ENCODE results near the gene RBM43. TPM values are rescaled to one million over a fixed set of nuclear protein-coding genes. Genes with fewer than 3 reads are reported as not detected.
"Not testable (repeated sequence)": the region's sequence is repeated elsewhere in the genome, so short reads cannot be mapped to it uniquely, and the experiment has no call there.

Gene RBM43
- total RNA-seq, 1 donor from 2014 or later = 2.8 TPM

DNA sequence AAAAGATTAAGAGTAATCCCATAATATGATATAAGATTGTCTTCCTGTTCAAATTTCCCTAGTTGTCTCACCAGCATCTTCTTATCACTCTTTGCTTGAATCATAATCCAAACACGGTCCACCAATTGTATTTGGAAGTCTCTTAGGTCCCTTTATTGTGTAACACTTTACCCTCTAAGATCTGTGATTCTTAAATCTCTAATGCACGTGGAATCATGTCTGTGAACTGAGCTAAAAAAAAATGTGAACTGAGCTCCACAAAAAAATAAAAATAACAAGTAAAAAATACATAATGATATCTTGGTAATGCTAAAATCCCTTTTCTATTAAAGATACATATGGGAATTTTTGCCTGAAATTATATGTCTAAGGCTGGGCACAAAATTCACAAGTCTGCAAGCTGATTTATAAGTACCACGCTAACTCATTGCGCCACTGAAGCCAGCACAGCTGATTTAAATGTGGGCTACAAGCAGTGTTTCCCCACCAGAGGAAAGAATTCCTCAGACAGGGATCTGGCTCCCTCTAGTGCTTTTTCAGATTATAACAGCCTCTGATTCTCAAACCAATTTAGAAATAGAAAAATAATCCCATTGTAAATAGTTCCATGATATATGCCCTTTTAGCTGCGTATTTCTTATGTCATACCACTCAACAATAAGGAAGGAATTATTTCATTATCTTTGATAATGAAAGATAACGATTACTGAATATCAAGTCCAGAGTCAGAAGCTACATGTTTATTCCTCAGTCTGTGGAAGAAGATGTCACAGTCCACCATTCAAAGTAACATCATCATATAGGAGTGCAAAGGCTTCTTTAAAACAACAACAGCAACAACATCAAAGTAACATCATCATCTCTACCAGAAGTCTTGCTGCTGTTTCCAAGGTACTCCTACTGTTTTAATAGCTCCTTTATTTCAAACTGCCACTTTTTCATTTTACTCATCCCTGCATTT, 22.9 kb downstream of the RBM43 start:
- Mint-ChIP-seq H3K27me3 (ENCODE audit: low read depth) (peaks cover 11% of the 10 kb centered on the region), H3K27ac (no peak overlapping the region), H3K9me3 (no peaks in the 10 kb centered on the region), H3K4me1 (ENCODE audit: low read depth) (no peaks in the 10 kb centered on the region), H3K36me3 (ENCODE audit: low read depth) (no peaks in the 10 kb centered on the region), H3K4me3 (ENCODE audit: low read depth) (no peak overlapping the region)
- no peak for DNase-seq (ENCODE audit: low spot score)
- intact Hi-C loops (cut with micrococcal nuclease) = loop anchor here (1.0 kb wide), 1 partner anchor 1642 kb away; no protein-coding TSS in a partner anchor

DNA sequence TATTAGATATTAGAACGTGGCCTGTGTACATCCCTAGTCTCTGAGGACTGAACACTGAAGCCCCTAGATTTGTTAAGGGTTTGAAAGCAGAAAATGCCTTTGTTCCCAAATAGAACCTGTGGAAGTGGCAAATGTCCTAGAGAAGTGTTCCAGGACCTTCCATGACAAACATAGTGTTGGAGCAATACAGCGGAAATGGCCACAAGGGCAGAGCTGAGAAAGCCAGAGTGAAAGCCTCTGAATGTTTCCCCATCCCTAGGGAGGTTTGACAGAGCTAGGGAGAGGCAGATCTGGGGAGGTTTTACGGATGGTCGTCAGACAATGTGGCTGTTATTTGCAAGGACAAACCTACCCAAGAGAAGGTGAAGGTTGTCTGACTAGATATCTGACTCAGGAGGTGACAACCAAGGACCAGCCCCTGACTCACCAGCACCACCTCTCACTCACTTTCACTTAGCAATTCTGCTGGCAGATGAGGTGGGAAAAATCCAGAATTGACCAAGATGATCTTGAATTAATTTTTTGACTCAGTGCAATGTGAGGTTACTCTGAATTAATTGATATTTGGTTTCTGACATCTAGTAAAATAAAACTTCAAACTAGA, 24.1 kb downstream of the RBM43 start:
- no peaks in the 10 kb centered on the region for H3K4me1 Mint-ChIP-seq (ENCODE audit: low read depth)
- DNase-seq (ENCODE audit: low spot score) = no peak
- H3K9me3 Mint-ChIP-seq = no peaks in the 10 kb centered on the region
- H3K4me3 Mint-ChIP-seq (ENCODE audit: low read depth) = no peak overlapping the region
- intact Hi-C loops (cut with micrococcal nuclease) = loop anchor here (1.0 kb wide), 1 partner anchor 1640 kb away; no protein-coding TSS in a partner anchor
- H3K27ac Mint-ChIP-seq = no peak overlapping the region
- H3K36me3 Mint-ChIP-seq (ENCODE audit: low read depth) = no peaks in the 10 kb centered on the region
- H3K27me3 Mint-ChIP-seq (ENCODE audit: low read depth) = peaks cover 10% of the 10 kb centered on the region

DNA sequence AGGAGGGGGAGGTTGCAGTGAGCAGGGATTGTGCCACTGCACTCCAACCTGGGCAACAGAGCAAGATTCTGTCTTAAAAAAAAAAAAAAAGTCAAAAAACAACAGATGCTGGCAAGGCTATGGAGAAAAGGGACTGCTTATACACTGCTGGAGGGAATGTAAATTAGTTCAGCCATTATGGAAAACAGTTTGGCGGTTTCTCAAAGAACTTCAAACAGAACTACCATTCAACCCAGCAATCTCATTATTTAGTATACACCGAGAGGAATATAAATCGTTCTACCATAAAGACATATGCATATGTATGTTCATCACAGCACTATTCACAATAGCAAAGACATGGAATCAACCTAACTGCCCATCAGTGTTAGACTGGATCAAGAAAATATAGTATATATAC, 27.9 kb downstream of the RBM43 start:
- peaks cover 34% of the 10 kb centered on the region for H3K27me3 Mint-ChIP-seq (ENCODE audit: low read depth)
- H3K36me3 Mint-ChIP-seq (ENCODE audit: low read depth); intact Hi-C loops (cut with micrococcal nuclease); H3K9me3 Mint-ChIP-seq; DNase-seq (ENCODE audit: low spot score); H3K4me1 Mint-ChIP-seq (ENCODE audit: low read depth); H3K4me3 Mint-ChIP-seq (ENCODE audit: low read depth); H3K27ac Mint-ChIP-seq: not testable (repeated sequence)

DNA sequence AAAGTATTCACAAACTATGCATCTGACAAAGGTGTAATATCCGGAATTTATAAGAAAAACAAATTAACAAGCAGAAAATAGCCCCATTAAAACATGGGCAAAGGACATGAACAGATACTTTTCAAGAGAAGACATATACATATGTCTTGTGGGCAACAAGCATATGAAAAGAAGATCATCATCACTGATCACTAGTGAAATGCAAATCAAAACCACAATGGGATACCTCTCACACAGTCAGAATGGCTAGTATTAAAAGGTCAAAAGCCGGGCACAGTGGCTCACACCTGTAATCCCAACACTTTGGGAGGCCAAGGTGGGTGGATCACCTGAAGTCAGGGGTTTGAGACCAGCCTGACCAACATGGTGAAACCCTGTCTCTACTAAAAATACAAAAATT, 28.4 kb downstream of the RBM43 start:
- peaks cover 39% of the 10 kb centered on the region for H3K27me3 Mint-ChIP-seq (ENCODE audit: low read depth)
- H3K9me3 Mint-ChIP-seq; H3K4me1 Mint-ChIP-seq (ENCODE audit: low read depth); DNase-seq (ENCODE audit: low spot score); H3K4me3 Mint-ChIP-seq (ENCODE audit: low read depth); H3K27ac Mint-ChIP-seq; H3K36me3 Mint-ChIP-seq (ENCODE audit: low read depth); intact Hi-C loops (cut with micrococcal nuclease): not testable (repeated sequence)

DNA sequence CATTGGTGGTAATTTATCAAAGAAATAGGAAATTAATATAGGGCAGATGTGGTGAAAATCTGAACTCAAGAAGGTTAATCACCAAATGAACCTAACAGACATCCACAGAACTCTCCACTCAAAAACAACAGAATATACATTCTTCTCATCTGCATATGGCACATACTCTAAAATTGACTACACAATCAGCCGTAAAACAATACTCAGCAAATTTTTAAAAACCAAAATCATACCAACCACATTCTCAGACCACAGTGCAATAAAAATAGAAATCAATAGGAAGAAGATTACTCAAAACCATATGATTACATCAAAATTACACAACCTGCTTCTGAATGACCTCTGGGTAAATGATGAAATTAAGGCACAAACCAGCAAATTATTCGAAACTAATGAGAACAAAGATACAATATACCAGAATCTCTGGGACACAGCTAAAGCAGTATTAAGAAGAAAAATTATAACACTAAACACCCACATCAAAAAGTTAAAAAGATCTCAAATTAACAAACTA, 31.0 kb downstream of the RBM43 start:
- no peaks in the 10 kb centered on the region for H3K4me1 Mint-ChIP-seq (ENCODE audit: low read depth)
- intact Hi-C loops (cut with micrococcal nuclease) = no loop called here

GRCh38 chr2:151228847-151229512, 32.7 kb downstream of the RBM43 start:
- Mint-ChIP-seq H3K36me3 (ENCODE audit: low read depth) (no peaks in the 10 kb centered on the region), H3K27me3 (ENCODE audit: low read depth) (peaks cover 37% of the 10 kb centered on the region), H3K9me3 (no peaks in the 10 kb centered on the region), H3K4me3 (ENCODE audit: low read depth) (no peak overlapping the region), H3K4me1 (ENCODE audit: low read depth) (no peaks in the 10 kb centered on the region), H3K27ac (no peak overlapping the region)
- intact Hi-C loops (cut with micrococcal nuclease) = no loop called here
- no peak for DNase-seq (ENCODE audit: low spot score)

More for the DNA sequence above, 31.0 kb downstream of the RBM43 start:
- Mint-ChIP-seq H3K4me3 (ENCODE audit: low read depth) (no peak overlapping the region), H3K9me3 (no peaks in the 10 kb centered on the region), H3K36me3 (ENCODE audit: low read depth) (no peaks in the 10 kb centered on the region), H3K27ac (no peak overlapping the region), H3K27me3 (ENCODE audit: low read depth) (peaks cover 43% of the 10 kb centered on the region)
- no peak for DNase-seq (ENCODE audit: low spot score)

DNA sequence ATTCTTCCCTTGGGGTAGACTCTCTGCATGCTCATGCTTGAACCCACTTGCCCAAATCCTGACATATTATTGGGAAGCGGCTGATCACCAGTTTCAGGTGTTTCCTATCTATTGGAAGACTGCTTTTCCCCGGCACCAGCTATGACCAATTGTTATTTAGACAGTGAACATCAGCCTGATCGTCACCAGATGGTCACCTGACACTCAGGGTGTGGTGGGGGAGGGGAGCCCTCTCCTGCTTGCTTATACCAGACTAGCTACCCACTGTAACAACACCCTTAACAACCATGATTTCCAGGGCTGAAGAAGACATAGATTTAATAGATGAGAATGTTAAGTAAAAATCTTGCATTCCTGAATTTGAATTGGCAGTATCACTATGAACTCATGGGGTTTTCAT, 44.3 kb downstream of the RBM43 start:
- Mint-ChIP-seq H3K4me1 (ENCODE audit: low read depth) (no peaks in the 10 kb centered on the region), H3K36me3 (ENCODE audit: low read depth) (no peaks in the 10 kb centered on the region), H3K27me3 (ENCODE audit: low read depth) (peaks cover 5% of the 10 kb centered on the region), H3K4me3 (ENCODE audit: low read depth) (no peak overlapping the region), H3K27ac (no peak overlapping the region), H3K9me3 (no peaks in the 10 kb centered on the region)
- no peak for DNase-seq (ENCODE audit: low spot score)
- intact Hi-C loops (cut with micrococcal nuclease) = no loop called here

DNA sequence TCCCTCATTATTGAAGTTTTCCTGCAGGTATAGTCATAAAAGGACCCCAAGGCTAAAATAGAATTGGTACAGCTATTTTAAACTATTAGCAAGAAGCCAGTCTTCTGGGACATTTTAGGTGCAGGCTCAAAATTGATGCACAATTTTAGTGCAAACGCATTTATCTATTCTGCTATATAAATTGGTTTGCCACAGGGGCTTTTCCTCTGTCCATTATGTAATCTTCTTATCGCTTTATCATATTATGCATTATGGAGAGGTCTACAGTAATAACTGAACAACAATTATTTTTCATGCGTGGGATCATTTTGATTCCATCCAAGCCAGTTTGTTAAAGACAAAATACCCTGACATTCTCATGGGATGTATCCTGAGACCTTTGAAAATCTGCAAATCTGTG, 54.6 kb downstream of the RBM43 start:
- no peak for DNase-seq (ENCODE audit: low spot score)
- no peak overlapping the region for H3K4me3 Mint-ChIP-seq (ENCODE audit: low read depth)
- no peaks in the 10 kb centered on the region for H3K4me1 Mint-ChIP-seq (ENCODE audit: low read depth)
- H3K36me3 Mint-ChIP-seq (ENCODE audit: low read depth) = no peaks in the 10 kb centered on the region
- peaks cover 4% of the 10 kb centered on the region for H3K27me3 Mint-ChIP-seq (ENCODE audit: low read depth)
- no peaks in the 10 kb centered on the region for H3K9me3 Mint-ChIP-seq
- H3K27ac Mint-ChIP-seq = no peak overlapping the region
- intact Hi-C loops (cut with micrococcal nuclease) = no loop called here

DNA sequence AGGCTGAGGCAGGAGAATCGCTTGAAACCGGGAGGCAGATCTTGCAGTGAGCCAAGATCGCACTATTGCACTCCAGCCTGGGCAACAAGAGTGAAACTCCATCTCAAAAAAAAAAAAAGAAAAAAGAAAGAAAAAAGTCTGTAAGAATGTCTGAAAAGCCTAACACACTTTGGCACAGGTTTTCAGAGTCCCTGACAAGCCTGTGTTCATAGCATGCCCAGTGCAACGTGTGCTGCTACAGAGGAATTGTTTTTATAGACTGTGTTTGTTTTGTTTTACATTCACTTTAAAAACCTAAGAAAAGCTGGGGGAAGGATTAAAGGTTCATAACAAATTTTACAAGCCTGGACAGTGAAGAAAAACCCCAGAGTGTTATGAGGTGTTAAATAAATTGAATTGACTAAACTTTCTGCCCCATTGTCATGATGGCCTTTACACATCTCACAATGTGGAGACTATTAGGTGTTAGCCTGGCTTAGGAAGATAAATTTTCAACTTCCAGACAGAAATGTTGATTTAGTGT, 55.2 kb downstream of the RBM43 start:
- no peak overlapping the region for H3K27ac Mint-ChIP-seq
- no peaks in the 10 kb centered on the region for H3K4me1 Mint-ChIP-seq (ENCODE audit: low read depth)
- no peak overlapping the region for H3K4me3 Mint-ChIP-seq (ENCODE audit: low read depth)
- intact Hi-C loops (cut with micrococcal nuclease) = no loop called here
- H3K36me3 Mint-ChIP-seq (ENCODE audit: low read depth) = no peaks in the 10 kb centered on the region
- H3K9me3 Mint-ChIP-seq = no peaks in the 10 kb centered on the region
- DNase-seq (ENCODE audit: low spot score) = no peak
- H3K27me3 Mint-ChIP-seq (ENCODE audit: low read depth) = peaks cover 4% of the 10 kb centered on the region

DNA sequence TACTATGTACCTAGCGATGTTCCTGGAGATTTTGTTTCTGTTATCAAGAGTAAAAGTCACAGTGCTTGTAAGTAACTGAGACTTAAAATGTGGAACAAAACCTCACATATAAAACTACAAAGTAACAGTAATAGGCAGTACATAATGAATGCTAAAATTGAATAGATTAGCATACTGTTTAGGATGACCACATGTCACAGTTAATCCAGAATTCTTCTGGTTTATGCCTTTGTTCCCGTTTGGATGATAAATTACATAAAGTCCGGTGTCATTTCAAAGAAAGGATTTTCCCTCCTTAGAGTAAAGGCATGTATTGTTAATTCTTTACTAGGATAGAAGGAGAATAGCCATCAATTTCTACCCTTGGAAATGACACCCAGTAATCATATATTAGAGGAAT, 56.1 kb downstream of the RBM43 start:
- Mint-ChIP-seq H3K9me3 (no peaks in the 10 kb centered on the region), H3K36me3 (ENCODE audit: low read depth) (no peaks in the 10 kb centered on the region), H3K27me3 (ENCODE audit: low read depth) (peaks cover 4% of the 10 kb centered on the region), H3K4me3 (ENCODE audit: low read depth) (no peak overlapping the region), H3K27ac (no peak overlapping the region), H3K4me1 (ENCODE audit: low read depth) (peaks cover 2% of the 10 kb centered on the region)
- intact Hi-C loops (cut with micrococcal nuclease) = no loop called here
- no peak for DNase-seq (ENCODE audit: low spot score)

DNA sequence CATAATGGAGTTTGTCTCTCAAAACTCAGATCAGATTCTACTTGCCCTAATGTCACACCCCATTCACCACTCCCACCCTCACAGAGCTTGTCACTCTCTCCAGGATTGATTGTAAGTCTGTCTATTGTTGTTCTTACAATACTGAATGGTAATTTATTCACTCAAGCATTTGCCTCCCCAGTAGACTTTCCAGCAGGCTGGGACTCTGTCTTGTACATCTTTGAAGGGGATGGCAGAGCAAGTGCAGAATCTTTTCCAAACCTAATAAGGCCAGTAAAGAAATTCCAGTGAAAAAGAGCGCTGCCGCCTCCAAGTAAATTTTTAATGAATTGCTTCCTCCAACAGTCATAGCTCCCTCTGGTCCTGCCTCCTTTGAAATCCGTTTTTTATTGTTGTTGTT, 56.9 kb downstream of the RBM43 start:
- no peaks in the 10 kb centered on the region for H3K9me3 Mint-ChIP-seq
- H3K27me3 Mint-ChIP-seq (ENCODE audit: low read depth) = peaks cover 4% of the 10 kb centered on the region
- peaks cover 2% of the 10 kb centered on the region for H3K4me1 Mint-ChIP-seq (ENCODE audit: low read depth)
- DNase-seq (ENCODE audit: low spot score) = no peak
- H3K27ac Mint-ChIP-seq = no peak overlapping the region
- intact Hi-C loops (cut with micrococcal nuclease) = no loop called here
- no peaks in the 10 kb centered on the region for H3K36me3 Mint-ChIP-seq (ENCODE audit: low read depth)
- H3K4me3 Mint-ChIP-seq (ENCODE audit: low read depth) = no peak overlapping the region

DNA sequence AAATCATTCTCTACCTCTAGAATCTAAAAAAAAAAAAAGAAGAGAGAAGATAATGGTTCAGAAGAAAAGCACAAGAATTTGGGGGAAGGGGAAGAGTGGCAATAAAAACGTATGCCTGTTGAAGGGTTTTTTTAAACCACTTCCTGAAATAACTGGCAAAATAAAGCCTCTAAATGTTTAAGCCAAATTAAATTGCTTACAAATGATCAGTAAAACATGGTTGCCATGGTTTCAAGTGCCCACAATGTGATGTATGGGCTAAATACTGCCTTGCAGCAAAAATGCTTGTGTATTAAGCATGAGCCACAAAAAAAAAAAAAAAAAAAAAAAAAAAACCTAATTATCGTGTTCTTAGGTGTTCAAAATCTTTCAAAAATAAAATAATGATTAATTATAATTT, 60.8 kb downstream of the RBM43 start:
- no peaks in the 10 kb centered on the region for H3K36me3 Mint-ChIP-seq (ENCODE audit: low read depth)
- DNase-seq (ENCODE audit: low spot score) = no peak
- intact Hi-C loops (cut with micrococcal nuclease) = no loop called here

More for the DNA sequence above, 60.8 kb downstream of the RBM43 start:
- H3K27me3 Mint-ChIP-seq (ENCODE audit: low read depth) = no peaks in the 10 kb centered on the region
- H3K9me3 Mint-ChIP-seq = no peaks in the 10 kb centered on the region
- H3K4me3 Mint-ChIP-seq (ENCODE audit: low read depth) = no peak overlapping the region
- H3K4me1 Mint-ChIP-seq (ENCODE audit: low read depth) = peaks cover 2% of the 10 kb centered on the region
- no peak overlapping the region for H3K27ac Mint-ChIP-seq

Data from activated T-helper 2 cell treated with anti-CD3 and anti-CD28 coated beads, Interferon-gamma antibody, Interleukin-2, Interleukin-4, amounts not matched to agents 10 μg/mL and 5 μg/mL and 100 μg/mL, durations not matched to agents 14 hours and 24 hours and 36 hours (primary cell).